HFFc6 (cell line): ENCODE measurements around the gene SLMAP. TPM values are rescaled to one million over a fixed set of nuclear protein-coding genes. Genes with fewer than 3 reads are reported as not detected.

Source experiments
- DNase-seq: peaks from one replicate; pipeline ENCODE4 v3.0.0-alpha.2; 2018
- H3K27ac Mint-ChIP-seq: 2 replicates; pipeline ENCODE4 v1.8.0; 2020; ENCODE audit warnings: mild to moderate bottlenecking, mixed read lengths
- H3K27me3 Mint-ChIP-seq: 2 replicates; pipeline ENCODE4 v1.8.0; 2021; ENCODE audit warnings: mild to moderate bottlenecking, moderate library complexity, mixed read lengths; ENCODE audit not compliant: insufficient read depth
- H3K36me3 Mint-ChIP-seq: 2 replicates; pipeline ENCODE4 v1.8.0; 2021; ENCODE audit warnings: low read depth, mixed read lengths
- H3K4me1 Mint-ChIP-seq: 2 replicates; pipeline ENCODE4 v1.8.0; 2020; ENCODE audit warnings: low read depth, mixed read lengths
- H3K4me3 Mint-ChIP-seq: 2 replicates; pipeline ENCODE4 v1.8.0; 2020; ENCODE audit warnings: mild to moderate bottlenecking, moderate library complexity, mixed read lengths
- H3K9me3 Mint-ChIP-seq: 2 replicates; pipeline ENCODE4 v1.8.0; 2020; ENCODE audit warnings: mild to moderate bottlenecking, mixed read lengths
- CTCF ChIP-seq: fragments of 200-600 bp; sonication (generic); IDR thresholded peaks from 2 replicates; pipeline ENCODE4 v1.5.0; 2021; ENCODE audit warnings: antibody characterized with exemption, mild to moderate bottlenecking
- total RNA-seq, 6 experiments: library from RNA; stranded (reverse); fragmentation: NEBNext Ultra II Directional; extraction: Animal tissue kit (Norgen Biotek cat#: 25700); gene quantifications; 2 replicates in 1 of 6; 3 replicates in 5 of 6; pipeline ENCODE4 v1.2.3, GENCODE V29; 2021

SLMAP gene
- total RNA-seq, 6 experiments from 2014 or later = 51.1 to 54.8 (median 52.3) TPM

- Mint-ChIP-seq H3K36me3 (peaks cover 21% of the 10 kb centered on the region), H3K27me3 (peaks cover 2% of the 10 kb centered on the region; the same call in 1 of the 2 replicates), H3K4me3 (no peak overlapping the region), H3K27ac (no peak overlapping the region), H3K9me3 (no peaks in the 10 kb centered on the region), H3K4me1 (peaks cover 5% of the 10 kb centered on the region; the same call in 1 of the 2 replicates)
- TF ChIP-seq CTCF = no peak
- no peak for DNase-seq
These were observed 134.8 kb downstream of the SLMAP start for GRCh38 chr3:57890874-57891273.

GRCh38 chr3:57892423-57892822 lies 136.3 kb downstream of the SLMAP start:
- Mint-ChIP-seq H3K9me3 (no peaks in the 10 kb centered on the region), H3K4me1 (peaks cover 5% of the 10 kb centered on the region; the same call in 1 of the 2 replicates), H3K27me3 (no peaks in the 10 kb centered on the region), H3K27ac (peak overlapping the region; percentile 57; the same call in 1 of the 2 replicates), H3K4me3 (no peak overlapping the region), H3K36me3 (peaks cover 19% of the 10 kb centered on the region)
- peak; percentile 1 for DNase-seq
- no peak for TF ChIP-seq CTCF

GRCh38 chr3:57893156-57893555 lies 137.0 kb downstream of the SLMAP start:
- TF ChIP-seq CTCF = no peak
- H3K4me3 Mint-ChIP-seq = no peak overlapping the region
- peaks cover 5% of the 10 kb centered on the region; the same call in 1 of the 2 replicates for H3K4me1 Mint-ChIP-seq
- H3K9me3 Mint-ChIP-seq = no peaks in the 10 kb centered on the region
- H3K27me3 Mint-ChIP-seq = no peaks in the 10 kb centered on the region
- no peak overlapping the region for H3K27ac Mint-ChIP-seq
- no peak for DNase-seq
- H3K36me3 Mint-ChIP-seq = peaks cover 15% of the 10 kb centered on the region; the same call in 1 of the 2 replicates

GRCh38 chr3:57893668-57894067 lies 137.6 kb downstream of the SLMAP start:
- Mint-ChIP-seq H3K4me3 (no peak overlapping the region), H3K9me3 (no peaks in the 10 kb centered on the region), H3K27ac (no peak overlapping the region), H3K27me3 (no peaks in the 10 kb centered on the region), H3K36me3 (peaks cover 15% of the 10 kb centered on the region; the same call in 1 of the 2 replicates), H3K4me1 (peaks cover 5% of the 10 kb centered on the region; the same call in 1 of the 2 replicates)
- no peak for DNase-seq
- no peak for TF ChIP-seq CTCF

- TF ChIP-seq CTCF = no peak
- Mint-ChIP-seq H3K36me3 (peaks cover 22% of the 10 kb centered on the region), H3K27me3 (no peaks in the 10 kb centered on the region), H3K9me3 (no peaks in the 10 kb centered on the region), H3K27ac (no peak overlapping the region), H3K4me3 (no peak overlapping the region), H3K4me1 (no peaks in the 10 kb centered on the region)
- no peak for DNase-seq
These were observed 139.9 kb downstream of the SLMAP start for GRCh38 chr3:57896031-57896430.

GRCh38 chr3:57896691-57897090 lies 140.6 kb downstream of the SLMAP start:
- H3K4me1 Mint-ChIP-seq = no peaks in the 10 kb centered on the region
- H3K27ac Mint-ChIP-seq = no peak overlapping the region
- H3K27me3 Mint-ChIP-seq = no peaks in the 10 kb centered on the region
- TF ChIP-seq CTCF = no peak
- H3K4me3 Mint-ChIP-seq = no peak overlapping the region
- peaks cover 27% of the 10 kb centered on the region for H3K36me3 Mint-ChIP-seq
- DNase-seq = no peak
- H3K9me3 Mint-ChIP-seq = no peaks in the 10 kb centered on the region
